ENCODE results near the gene FPR1.

- TF ChIP-seq CTCF (IDR thresholded peaks at IDR 0.05; ENCODE audit: low read depth, low read length, poor library complexity, severe bottlenecking) (no peak), EZH2phosphoT487 (IDR thresholded peaks at IDR 0.05; ENCODE audit: borderline replicate concordance, low read length) (no peak)
Observed at GRCh38 chr19:51743405-51743804, 8.3 kb downstream of the FPR1 start.

Data from DOHH2 (cell line).